IMR-90 (cell line): ENCODE data around the gene MED12L. TPM values are rescaled to one million over a fixed set of nuclear protein-coding genes. Genes with fewer than 3 reads are reported as not detected.

Experiments
- ATAC-seq: fragments of 200-7000 bp; cut with Tn5 transposase; 2 replicates; pipeline ENCODE4 v1.9.1; 2020; ENCODE audit warnings: low read depth, mild to moderate bottlenecking, moderate library complexity
- BruUV-seq: library from RNA; stranded (reverse); fragments of 400-500 nt; replicated peaks from 2 replicates; lab custom pipeline; 2021; lab: Mats Ljungman, UMichigan
- CTCF ChIA-PET: fragments of 300-600 bp; formaldehyde crosslinking; extraction: SDS; loops from one replicate; lab custom pipeline; 2021; ENCODE audit warnings: antibody characterized with exemption; lab: Yijun Ruan, JAX
- POLR2A ChIA-PET: fragments of 300-600 bp; sonication (Branson Sonifier 250); formaldehyde crosslinking; loops from one replicate; lab custom pipeline; 2022; ENCODE audit warnings: antibody characterized with exemption; ENCODE audit not compliant: unreplicated experiment; lab: Charles Lee
- DNase-seq: peaks from one replicate; pipeline ENCODE4 v3.0.0; 2013
- H2AFZ ChIP-seq: replicated peaks from 2 replicates; pipeline ENCODE3; 2013; ENCODE audit warnings: low read length, mild to moderate bottlenecking; ENCODE audit not compliant: poor library complexity
- H2AK5ac ChIP-seq: 2 replicates; pipeline ENCODE4 v1.6.1; 2013; ENCODE audit warnings: low read depth, low read length, inconsistent platforms
- H2AK9ac ChIP-seq: replicated peaks from 2 replicates; pipeline ENCODE3; 2013; ENCODE audit warnings: mild to moderate bottlenecking, low read depth, low read length, moderate library complexity; ENCODE audit not compliant: poor library complexity
- H2BK120ac ChIP-seq: 2 replicates; pipeline ENCODE4 v1.6.1; 2013; ENCODE audit warnings: low read depth, low read length, inconsistent platforms
- H2BK15ac ChIP-seq: 3 replicates; pipeline ENCODE4 v1.6.1; 2013; ENCODE audit warnings: low read depth, low read length, inconsistent platforms
- H2BK20ac ChIP-seq: 2 replicates; pipeline ENCODE4 v1.6.1; 2013; ENCODE audit warnings: low read depth, mild to moderate bottlenecking, inconsistent platforms, low read length, moderate library complexity
- H2BK5ac ChIP-seq: 2 replicates; pipeline ENCODE4 v1.6.1; 2013; ENCODE audit warnings: mild to moderate bottlenecking, low read depth, low read length, inconsistent platforms; ENCODE audit not compliant: poor library complexity, severe bottlenecking
- H3K14ac ChIP-seq: replicated peaks from 2 replicates; pipeline ENCODE4 v1.6.1; 2013; ENCODE audit warnings: low read depth, low read length, inconsistent platforms
- H3K18ac ChIP-seq: 2 replicates; pipeline ENCODE4 v1.6.1; 2013; ENCODE audit warnings: low read depth, low read length, control low read depth
- H3K23ac ChIP-seq: 2 replicates; pipeline ENCODE4 v1.6.1; 2013; ENCODE audit warnings: low read depth, low read length, inconsistent platforms
- H3K27ac ChIP-seq: 2 replicates; pipeline ENCODE4 v1.5.1; 2013; ENCODE audit warnings: mild to moderate bottlenecking, control low read depth, low read length; ENCODE audit not compliant: insufficient read depth
- H3K27me3 ChIP-seq: 2 replicates; pipeline ENCODE4 v1.6.1; 2013; ENCODE audit warnings: low read length; ENCODE audit not compliant: control insufficient read depth, insufficient read depth
- H3K36me3 ChIP-seq: 2 replicates; pipeline ENCODE4 v1.6.1; 2013; ENCODE audit warnings: low read length, mixed read lengths; ENCODE audit not compliant: control insufficient read depth, insufficient read depth
- H3K4ac ChIP-seq: 2 replicates; pipeline ENCODE4 v1.6.1; 2013; ENCODE audit warnings: low read depth, low read length, inconsistent platforms
- H3K4me1 ChIP-seq: 2 replicates; pipeline ENCODE4 v1.6.1; 2013; ENCODE audit warnings: low read length, mixed read lengths; ENCODE audit not compliant: control insufficient read depth, insufficient read depth
- H3K4me2 ChIP-seq: 2 replicates; pipeline ENCODE4 v1.6.1; 2013; ENCODE audit warnings: low read depth, mild to moderate bottlenecking, control low read depth, low read length, moderate library complexity
- H3K4me3 ChIP-seq: 2 replicates; pipeline ENCODE4 v1.5.1; 2013; ENCODE audit warnings: low read depth, mild to moderate bottlenecking, control low read depth, low read length, moderate library complexity; ENCODE audit not compliant: insufficient read depth
- H3K56ac ChIP-seq: 2 replicates; pipeline ENCODE4 v1.6.1; 2013; ENCODE audit warnings: low read length, inconsistent platforms; ENCODE audit not compliant: insufficient read depth; ENCODE audit errors: extremely low read depth
- H3K79me1 ChIP-seq, 2 experiments: 2 replicates each; pipeline ENCODE4 v1.6.1; 2013; ENCODE audit warnings: low read length in 2 of 2, inconsistent platforms in 1 of 2, low read depth in 1 of 2
- H3K9ac ChIP-seq: 2 replicates; pipeline ENCODE4 v1.6.1; 2013; ENCODE audit warnings: low read depth, low read length, control low read depth
- H3K9me1 ChIP-seq: 2 replicates; pipeline ENCODE4 v1.6.1; 2013; ENCODE audit warnings: low read length, inconsistent platforms; ENCODE audit not compliant: insufficient read depth
- H3K9me3 ChIP-seq: 2 replicates; pipeline ENCODE4 v1.6.1; 2013; ENCODE audit warnings: low read length; ENCODE audit not compliant: control insufficient read depth, insufficient read depth
- H4K20me1 ChIP-seq: 2 replicates; pipeline ENCODE4 v1.6.1; 2013; ENCODE audit warnings: low read length, inconsistent platforms; ENCODE audit not compliant: insufficient read depth
- H4K5ac ChIP-seq: 2 replicates; pipeline ENCODE4 v1.6.1; 2013; ENCODE audit warnings: mild to moderate bottlenecking, low read depth, low read length, control low read depth
- H4K8ac ChIP-seq, 2 experiments: 2 replicates each; pipeline ENCODE4 v1.6.1; 2013; ENCODE audit warnings: low read depth in 2 of 2, low read length in 2 of 2, control low read depth in 1 of 2, inconsistent platforms in 1 of 2
- H4K91ac ChIP-seq: 2 replicates; pipeline ENCODE4 v1.6.1; 2013; ENCODE audit warnings: low read depth, low read length, inconsistent platforms; ENCODE audit not compliant: insufficient read depth
- BHLHE40 ChIP-seq: fragments of 150-350 bp; IDR thresholded peaks from 2 replicates; pipeline ENCODE4 v1.6.1; 2016; ENCODE audit warnings: mild to moderate bottlenecking, low read depth, low read length
- CEBPB ChIP-seq: IDR thresholded peaks from 2 replicates; pipeline ENCODE4 v1.6.1; 2012; ENCODE audit warnings: low read depth, low read length, improper control_type of control experiment
- CHD1 ChIP-seq: IDR thresholded peaks from 2 replicates; pipeline ENCODE4 v1.6.1; 2012; ENCODE audit warnings: low read depth, low read length, improper control_type of control experiment
- CTCF ChIP-seq: conservative IDR thresholded peaks from 2 replicates; pipeline ENCODE4 v1.5.1; 2012; ENCODE audit warnings: mild to moderate bottlenecking, low read depth, low read length, improper control_type of control experiment
- ELK1 ChIP-seq: fragments of 150-350 bp; IDR thresholded peaks from 2 replicates; pipeline ENCODE4 v1.6.1; 2016; ENCODE audit warnings: low read depth, mild to moderate bottlenecking, low read length, moderate library complexity, borderline replicate concordance
- FOS ChIP-seq: fragments of 150-350 bp; IDR thresholded peaks from 2 replicates; pipeline ENCODE4 v1.6.1; 2016; ENCODE audit warnings: low read depth, low read length
- MAFK ChIP-seq: IDR thresholded peaks from 2 replicates; pipeline ENCODE4 v1.6.1; 2012; ENCODE audit warnings: low read depth, low read length, improper control_type of control experiment
- MAZ ChIP-seq: IDR thresholded peaks from 2 replicates; pipeline ENCODE4 v1.6.1; 2012; ENCODE audit warnings: low read depth, mild to moderate bottlenecking, low read length, improper control_type of control experiment, moderate library complexity, borderline replicate concordance
- MXI1 ChIP-seq: IDR thresholded peaks from 2 replicates; pipeline ENCODE4 v1.6.1; 2012; ENCODE audit warnings: low read depth, mild to moderate bottlenecking, low read length, moderate library complexity, borderline replicate concordance
- NFE2L2 ChIP-seq: fragments of 150-350 bp; IDR thresholded peaks from 2 replicates; pipeline ENCODE4 v1.6.1; 2016; ENCODE audit warnings: low read depth, mild to moderate bottlenecking, low read length
- POLR2A ChIP-seq: IDR thresholded peaks from 2 replicates; pipeline ENCODE4 v1.6.1; 2012; ENCODE audit warnings: mild to moderate bottlenecking, low read depth, low read length
- RAD21 ChIP-seq: IDR thresholded peaks from 2 replicates; pipeline ENCODE4 v1.6.1; 2012; ENCODE audit warnings: low read length, improper control_type of control experiment
- RCOR1 ChIP-seq: IDR thresholded peaks from 2 replicates; pipeline ENCODE4 v1.6.1; 2012; ENCODE audit warnings: mild to moderate bottlenecking, low read length, improper control_type of control experiment; ENCODE audit not compliant: insufficient replicate concordance
- RFX5 ChIP-seq: IDR thresholded peaks from 2 replicates; pipeline ENCODE4 v1.8.0; 2012; ENCODE audit warnings: low read depth, mild to moderate bottlenecking, low read length, moderate library complexity
- SMC3 ChIP-seq: fragments of 150-350 bp; IDR thresholded peaks from 2 replicates; pipeline ENCODE4 v1.6.1; 2016; ENCODE audit warnings: low read depth, mild to moderate bottlenecking, antibody characterized with exemption, low read length, moderate library complexity
- USF2 ChIP-seq: fragments of 150-350 bp; IDR thresholded peaks from 2 replicates; pipeline ENCODE4 v1.6.1; 2017; ENCODE audit warnings: mild to moderate bottlenecking, antibody characterized with exemption, low read length, low read depth
- WGBS, 2 experiments: methylation state at CpG; one replicate each; pipeline versions ENCODE4 v1.1.5 to v1.1.7; 2013; ENCODE audit warnings: missing lambda C conversion rate in 2 of 2; ENCODE audit not compliant: insufficient read length in 1 of 2; ENCODE audit errors: extremely low coverage in 2 of 2; 5-methylcytosine and 5-hydroxymethylcytosine counted together
- dilution Hi-C: fragments of 300-500 bp; cut with HindIII; formaldehyde crosslinking; loops from one replicate; pipeline ENCODE4 v1.14.3; 2018; ENCODE audit warnings: low sequenced_read_pairs; ENCODE audit not compliant: unreplicated experiment
- in situ Hi-C: fragments of 300-500 bp; cut with MboI; formaldehyde crosslinking; loops from 3 replicates; pipeline ENCODE4 v1.14.3; 2019; ENCODE audit warnings: low sequenced_read_pairs, inconsistent platforms, mixed read lengths
- intact Hi-C: fragments of 100-400 bp; cut with micrococcal nuclease; formaldehyde crosslinking; loops from 2 replicates; pipeline ENCODE4 v1.10.0; 2022
- polyA plus RNA-seq, 3 experiments: library from polyadenylated mRNA; depleted of rRNA; stranded (reverse); fragments of >200 nt; gene quantifications; 2 replicates each; pipeline ENCODE4 v1.2.3, GENCODE V29; 2012; ENCODE audit warnings: low replicate concordance in 1 of 3
- total RNA-seq: library from RNA; depleted of rRNA; stranded (reverse); fragments of >200 nt; gene quantifications from 2 replicates; pipeline ENCODE4 v1.2.3, GENCODE V29; 2012

The MED12L gene
- total and polyA plus RNA-seq, 2 of the 4 experiments (the other 2 are of a cell fraction): 0.05 to 0.18 TPM

GRCh38 chr3:151446002-151446340 lies 360.5 kb downstream of the MED12L start:
- H3K9me1 ChIP-seq: no peaks in the 10 kb centered on the region
- no peak overlapping the region for H2BK20ac ChIP-seq
- TF ChIP-seq BHLHE40 (no peak), RAD21 (no peak), NFE2L2 (no peak), POLR2A (no peak), SMC3 (no peak), MAFK (no peak), RFX5 (no peak), FOS (no peak), MAZ (no peak), ELK1 (no peak), MXI1 (no peak), RCOR1 (no peak), CHD1 (no peak), USF2 (no peak), CTCF (no peak), CEBPB (no peak)
- H4K5ac ChIP-seq: no peak overlapping the region
- intact Hi-C loops: no loop called here
- WGBS, 2 experiments: 100% methylated on average over 1 of the region's 3 CpGs; no CpG with 5 or more reads in 1 of the 2 experiments
- no peaks in the 10 kb centered on the region for H3K79me1 ChIP-seq
- no TSS peak for BruUV-seq
- H3K4me1 ChIP-seq: no peaks in the 10 kb centered on the region
- H3K9me3 ChIP-seq: no peaks in the 10 kb centered on the region
- H3K9ac ChIP-seq: no peak overlapping the region
- H3K23ac ChIP-seq: no peak overlapping the region
- H3K27me3 ChIP-seq: no peaks in the 10 kb centered on the region
- H2BK5ac ChIP-seq: no peak overlapping the region
- in situ Hi-C loops: no loop called here
- no peak overlapping the region for H3K14ac ChIP-seq
- H2AK5ac ChIP-seq: no peak overlapping the region
- H3K56ac ChIP-seq: no peak overlapping the region
- no peak overlapping the region for H3K4ac ChIP-seq
- H2BK15ac ChIP-seq: no peak overlapping the region
- no peak overlapping the region for H2AFZ ChIP-seq
- no peak overlapping the region for H3K18ac ChIP-seq
- dilution Hi-C loops: no loop called here
- no peaks in the 10 kb centered on the region for H4K20me1 ChIP-seq
- no peak overlapping the region for H3K27ac ChIP-seq
- no peak overlapping the region for H3K4me2 ChIP-seq
- no peaks in the 10 kb centered on the region for H3K36me3 ChIP-seq
- no peak overlapping the region for H2BK120ac ChIP-seq
- ATAC-seq (no peak), DNase-seq (no peak)
- POLR2A ChIA-PET: no interaction called here
- no peak overlapping the region for H4K8ac ChIP-seq
- CTCF ChIA-PET: no interaction called here
- no peak overlapping the region for H4K91ac ChIP-seq
- no peak overlapping the region for H3K4me3 ChIP-seq
- H2AK9ac ChIP-seq: no peak overlapping the region
